K562 (cell line): ENCODE data around the gene PLEKHG3. TPM values are rescaled to one million over a fixed set of nuclear protein-coding genes. Genes with fewer than 3 reads are reported as not detected.

Experiments used
- ATAC-seq: fragments of 200-7000 bp; cut with Tn5 transposase; 3 replicates; pipeline ENCODE4 v1.9.1; 2020; ENCODE audit warnings: moderate library complexity
- BruUV-seq: library from RNA; stranded (reverse); fragments of 400-500 nt; replicated peaks from 2 replicates; lab custom pipeline; 2021; lab: Mats Ljungman, UMichigan
- CTCF ChIA-PET: fragments of 300-600 bp; formaldehyde crosslinking; extraction: SDS; loops from one replicate; lab custom pipeline; 2021; ENCODE audit warnings: low intra/inter-chr PET ratio; lab: Yijun Ruan, JAX
- POLR2A ChIA-PET: fragments of 300-600, 350-650 bp; sonication (Branson Sonifier 250); formaldehyde crosslinking; extraction: SDS; loops from one replicate; lab custom pipeline; 2021; ENCODE audit warnings: antibody characterized with exemption, inconsistent platforms; lab: Yijun Ruan, JAX
- DNase-seq, 4 experiments: peaks; one replicate each; pipeline versions ENCODE4 v3.0.0 to v3.0.0-alpha.2; 2011 to 2018; ENCODE audit warnings: low spot score in 3 of 4, mixed read lengths in 3 of 4; ENCODE audit errors: extremely low read depth in 1 of 4
- FAIRE-seq: peaks from 2 replicates; lab custom pipeline; 2011; peaks lifted over from hg19 to GRCh38; lab: Jason Lieb, UNC
- H2AFZ ChIP-seq: 2 replicates; pipeline ENCODE4 v1.6.0; 2011; ENCODE audit warnings: low read depth, low read length, control low read depth, inconsistent platforms
- H3K27ac ChIP-seq: fragments of 200-600 bp; 3 replicates; pipeline ENCODE4 v1.8.0; 2011; ENCODE audit warnings: low read depth, mild to moderate bottlenecking, control low read depth, inconsistent platforms, low read length, moderate library complexity, mixed read lengths; ENCODE audit errors: extremely low read depth
- H3K27me3 ChIP-seq, 2 experiments: fragments of 300-600 bp in 1 of 2; 2 replicates in 1 of 2; 3 replicates in 1 of 2; pipeline versions ENCODE4 v1.6.0 to v1.8.0; 2011; ENCODE audit warnings: inconsistent platforms in 2 of 2, low read length in 2 of 2, mild to moderate bottlenecking in 1 of 2, mixed read lengths in 1 of 2, moderate library complexity in 1 of 2; ENCODE audit not compliant: control insufficient read depth in 2 of 2, insufficient read depth in 2 of 2
- H3K36me3 ChIP-seq: fragments of 300-600 bp; 3 replicates; pipeline ENCODE4 v1.8.0; 2011; ENCODE audit warnings: mild to moderate bottlenecking, low read length, inconsistent platforms; ENCODE audit not compliant: control insufficient read depth, insufficient read depth
- H3K4me1 ChIP-seq, 2 experiments: fragments of 200-600 bp in 1 of 2; replicated peaks in 1 of 2; 2 replicates in 1 of 2; 3 replicates in 1 of 2; pipeline versions ENCODE4 v1.5.1 to v1.8.0; 2011; ENCODE audit warnings: inconsistent platforms in 2 of 2, low read length in 2 of 2, mild to moderate bottlenecking in 1 of 2, mixed read lengths in 1 of 2, moderate library complexity in 1 of 2; ENCODE audit not compliant: control insufficient read depth in 2 of 2, insufficient read depth in 2 of 2
- H3K4me2 ChIP-seq: 2 replicates; pipeline ENCODE4 v1.6.1; 2011; ENCODE audit warnings: low read length, control low read depth, inconsistent platforms, mixed read lengths; ENCODE audit not compliant: insufficient read depth
- H3K4me3 ChIP-seq: fragments of 200-600 bp; sonication (generic), shearing (Covaris generic); 2 replicates; pipeline ENCODE4 v1.5.1; 2016; ENCODE audit warnings: control low read depth, inconsistent platforms
- H3K79me2 ChIP-seq: fragments of 200-600 bp; 3 replicates; pipeline ENCODE4 v1.8.0; 2011; ENCODE audit warnings: low read length, inconsistent platforms; ENCODE audit not compliant: control insufficient read depth, insufficient read depth
- H3K9ac ChIP-seq, 2 experiments: 2 replicates each; pipeline versions ENCODE4 v1.6.0 to v1.6.1; 2011; ENCODE audit warnings: low read depth in 2 of 2, low read length in 2 of 2, control low read depth in 1 of 2, inconsistent platforms in 1 of 2, mild to moderate bottlenecking in 1 of 2, mixed read lengths in 1 of 2; ENCODE audit not compliant: insufficient read depth in 1 of 2
- H3K9me1 ChIP-seq: one replicate; pipeline ENCODE4 v1.6.0; 2011; ENCODE audit warnings: inconsistent platforms, mild to moderate bottlenecking, low read length, moderate library complexity; ENCODE audit not compliant: control insufficient read depth, insufficient read depth
- H3K9me3 ChIP-seq: replicated peaks from 2 replicates; pipeline ENCODE4 v1.5.1; 2011; ENCODE audit warnings: low read depth, low read length, inconsistent platforms; ENCODE audit not compliant: control insufficient read depth, insufficient read depth
- H4K20me1 ChIP-seq: replicated peaks from 2 replicates; pipeline ENCODE4 v1.6.1; 2011; ENCODE audit warnings: low read length, inconsistent platforms, mixed read lengths; ENCODE audit not compliant: control insufficient read depth, insufficient read depth
- C11orf30 ChIP-seq: fragments of 450-650 bp; IDR thresholded peaks from 2 replicates; pipeline ENCODE4 v1.6.1; 2016; ENCODE audit warnings: low read depth, mild to moderate bottlenecking
- KAT2B ChIP-seq: IDR thresholded peaks from one replicate; pipeline ENCODE4 v1.6.1; 2012; ENCODE audit warnings: low read depth, mild to moderate bottlenecking, control low read depth, inconsistent platforms, low read length, moderate library complexity
- NFIC ChIP-seq: fragments of 450-650 bp; IDR thresholded peaks from 2 replicates; pipeline ENCODE4 v1.6.1; 2017; ENCODE audit warnings: mild to moderate bottlenecking, inconsistent platforms
- SRSF9 ChIP-seq: fragments of 200-400 bp; formaldehyde crosslinking; IDR thresholded peaks from 2 replicates; pipeline ENCODE4 v1.6.1; 2017; ENCODE audit warnings: low read depth, low read length, borderline replicate concordance
- TOE1 ChIP-seq, 2 experiments: fragments of 450-650 bp in 1 of 2; sonication (generic) in 1 of 2; formaldehyde crosslinking in 1 of 2; IDR thresholded peaks; 2 replicates each; pipeline versions ENCODE4 v1.7.1 to v1.8.0; 2016 to 2022; ENCODE audit warnings: borderline replicate concordance in 2 of 2, mild to moderate bottlenecking in 2 of 2, antibody characterized with exemption in 1 of 2, inconsistent platforms in 1 of 2, low read depth in 1 of 2, missing genetic modification reagents in 1 of 2, moderate library complexity in 1 of 2
- ZBTB1 ChIP-seq: sonication (generic); formaldehyde crosslinking; IDR thresholded peaks from 2 replicates; pipeline ENCODE4 v1.8.1; 2023; ENCODE audit warnings: missing genetic modification reagents, low read depth, mild to moderate bottlenecking, borderline replicate concordance
- ZNF431 ChIP-seq: sonication (generic); formaldehyde crosslinking; IDR thresholded peaks from 2 replicates; pipeline ENCODE4 v1.8.0; 2022; ENCODE audit warnings: mild to moderate bottlenecking, missing genetic modification reagents
- ZNF830 ChIP-seq: fragments of 250-450 bp; sonication (Bioruptor Pico); IDR thresholded peaks from 2 replicates; pipeline ENCODE4 v1.5.0; 2021; ENCODE audit warnings: mild to moderate bottlenecking
- WGBS: fragments of 100-300 bp; shearing (Covaris generic); methylation state at CpG from one replicate; pipeline ENCODE4 v1.1.6; 2016; ENCODE audit warnings: low coverage, mixed read lengths; ENCODE audit not compliant: insufficient coverage; ENCODE audit errors: missing lambda C conversion rate; 5-methylcytosine and 5-hydroxymethylcytosine counted together
- in situ Hi-C: fragments of 300-500 bp; cut with MboI; formaldehyde crosslinking; loops from 4 replicates; pipeline ENCODE4 v1.15.0; 2018; ENCODE audit warnings: inconsistent platforms, mixed read lengths
- intact Hi-C: fragments of 100-400 bp; cut with micrococcal nuclease; formaldehyde crosslinking; loops from 2 replicates; pipeline ENCODE4 v1.14.2; 2022
- polyA plus RNA-seq, 8 experiments: library from polyadenylated mRNA; depleted of rRNA in 4 of 8; stranded (reverse) in 5 of 8; unstranded in 3 of 8; fragments of >200 nt; fragmentation: Nextera tagmentation in 2 of 8; fragmentation: Illumina TruSeq in 1 of 8; extraction: Ambion mirVana in 2 of 8; extraction: Trizol in 1 of 8; gene quantifications; 2 replicates each; pipeline versions ENCODE4 v1.2.1 to v1.2.3, GENCODE V29; 2011 to 2014; ENCODE audit warnings: inconsistent platforms in 1 of 8, missing spikeins in 1 of 8
- total RNA-seq, 7 experiments: library from RNA; depleted of rRNA in 6 of 7; stranded (reverse); fragments of >200 nt in 6 of 7; fragmentation: Illumina TruSeq in 2 of 7; extraction: Trizol in 2 of 7; gene quantifications; 2 replicates each; pipeline versions ENCODE4 v1.2.1 to v1.2.3, GENCODE V29; 2011 to 2021; ENCODE audit warnings: low replicate concordance in 1 of 7
- TF ChIP-seq, protein P1 (sequence below): IDR thresholded peaks from 2 replicates; pipeline ENCODE4 v1.6.1; 2011; ENCODE audit not compliant: insufficient read length; ENCODE audit errors: extremely low read depth
- TF ChIP-seq, protein P2 (sequence below): sonication (generic); formaldehyde crosslinking; IDR thresholded peaks from 2 replicates; pipeline ENCODE4 v1.8.1; 2023; ENCODE audit warnings: mild to moderate bottlenecking, missing genetic modification reagents
- TF ChIP-seq, protein P3 (sequence below): sonication (generic); formaldehyde crosslinking; IDR thresholded peaks from 2 replicates; pipeline ENCODE4 v1.8.1; 2023; ENCODE audit warnings: missing genetic modification reagents, mild to moderate bottlenecking, borderline replicate concordance

The PLEKHG3 gene
- total and polyA plus RNA-seq, 9 of the 15 experiments (the other 6 are each of a cell fraction or from before 2014, with no cell fraction given): 0.04 to 0.16 TPM; not detected in 7

- TF ChIP-seq TOE1 (IDR thresholded peaks at IDR 0.05; ENCODE audit: borderline replicate concordance) (no peak), TOE1 (CRISPR knock-in tag; IDR thresholded peaks at IDR 0.05; ENCODE audit: borderline replicate concordance, low read depth) (no peak)
Observed at GRCh38 chr14:64704743-64705380, 638 bp downstream of the PLEKHG3 start (continued).

DNA sequence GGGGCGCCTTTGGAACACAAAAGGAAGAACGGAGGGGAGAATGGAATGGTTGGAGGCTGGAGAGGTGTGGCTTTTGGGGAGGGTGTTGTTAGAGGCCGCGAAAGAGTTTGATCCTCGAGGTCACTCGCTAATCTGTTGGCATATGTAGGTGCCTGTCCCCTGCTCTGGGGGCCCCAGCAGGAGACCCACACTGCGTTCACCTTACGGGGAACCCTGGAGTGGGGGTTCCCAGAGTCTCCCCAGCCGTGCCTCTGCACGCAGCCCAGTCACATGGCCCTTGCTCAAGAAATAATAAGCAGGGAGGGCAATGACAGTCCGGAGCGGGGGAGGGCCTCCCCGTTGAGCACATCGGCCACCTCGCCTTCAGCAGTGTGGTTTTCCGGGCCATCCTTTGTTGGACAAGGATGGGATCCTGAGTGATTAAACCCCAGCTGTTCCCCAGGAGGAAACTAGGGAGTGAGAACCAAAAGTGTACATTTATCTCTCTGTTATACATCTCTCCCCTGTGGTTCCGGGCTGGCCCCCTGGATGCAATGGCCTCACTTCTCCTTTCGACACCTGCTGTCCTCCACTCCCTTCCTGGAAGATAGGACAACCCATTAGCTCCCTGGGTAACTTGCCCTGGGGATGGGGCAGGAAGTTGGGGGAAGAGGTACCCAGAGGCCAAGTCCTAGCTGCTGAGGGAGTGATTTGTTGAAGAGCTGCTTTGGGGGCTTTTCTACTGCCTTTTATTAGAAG is 1.3 kb downstream of the PLEKHG3 start:
- no peak overlapping the region for H3K4me3 ChIP-seq
- H3K36me3 ChIP-seq: no peaks in the 10 kb centered on the region
- H3K9me1 ChIP-seq: no peaks in the 10 kb centered on the region
- DNase-seq (no peak), FAIRE-seq (no peak), ATAC-seq (no peak)
- H3K4me1 ChIP-seq: peaks cover 0 to 18% of the 10 kb centered on the region in 2 experiments; a peak in 2 of 5 replicates
- no TSS peak for BruUV-seq
- intact Hi-C loops: no loop called here
- H2AFZ ChIP-seq: no peak overlapping the region
- H3K9me3 ChIP-seq: no peaks in the 10 kb centered on the region
- peaks cover 32 to 73% of the 10 kb centered on the region in 2 experiments for H3K27me3 ChIP-seq
- in situ Hi-C loops: no loop called here
- ChIA-PET POLR2A (interaction anchor here (0.7 to 1.5 kb wide), 2 partner anchors 19 to 271 kb away, joined by 3 to 5 read pairs; no protein-coding TSS in a partner anchor), CTCF (no interaction called here)
- no peaks in the 10 kb centered on the region for H3K79me2 ChIP-seq
- no peak overlapping the region for H3K4me2 ChIP-seq
- no peaks in the 10 kb centered on the region for H4K20me1 ChIP-seq
- WGBS: 3% methylated on average over 18 of the region's 18 CpGs
- H3K9ac ChIP-seq: no peak overlapping the region
- no peak overlapping the region for H3K27ac ChIP-seq
- TF ChIP-seq, protein P1, sequence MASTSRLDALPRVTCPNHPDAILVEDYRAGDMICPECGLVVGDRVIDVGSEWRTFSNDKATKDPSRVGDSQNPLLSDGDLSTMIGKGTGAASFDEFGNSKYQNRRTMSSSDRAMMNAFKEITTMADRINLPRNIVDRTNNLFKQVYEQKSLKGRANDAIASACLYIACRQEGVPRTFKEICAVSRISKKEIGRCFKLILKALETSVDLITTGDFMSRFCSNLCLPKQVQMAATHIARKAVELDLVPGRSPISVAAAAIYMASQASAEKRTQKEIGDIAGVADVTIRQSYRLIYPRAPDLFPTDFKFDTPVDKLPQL: no peak
- TF ChIP-seq, protein P2, sequence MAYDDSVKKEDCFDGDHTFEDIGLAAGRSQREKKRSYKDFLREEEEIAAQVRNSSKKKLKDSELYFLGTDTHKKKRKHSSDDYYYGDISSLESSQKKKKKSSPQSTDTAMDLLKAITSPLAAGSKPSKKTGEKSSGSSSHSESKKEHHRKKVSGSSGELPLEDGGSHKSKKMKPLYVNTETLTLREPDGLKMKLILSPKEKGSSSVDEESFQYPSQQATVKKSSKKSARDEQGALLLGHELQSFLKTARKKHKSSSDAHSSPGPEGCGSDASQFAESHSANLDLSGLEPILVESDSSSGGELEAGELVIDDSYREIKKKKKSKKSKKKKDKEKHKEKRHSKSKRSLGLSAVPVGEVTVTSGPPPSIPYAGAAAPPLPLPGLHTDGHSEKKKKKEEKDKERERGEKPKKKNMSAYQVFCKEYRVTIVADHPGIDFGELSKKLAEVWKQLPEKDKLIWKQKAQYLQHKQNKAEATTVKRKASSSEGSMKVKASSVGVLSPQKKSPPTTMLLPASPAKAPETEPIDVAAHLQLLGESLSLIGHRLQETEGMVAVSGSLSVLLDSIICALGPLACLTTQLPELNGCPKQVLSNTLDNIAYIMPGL (CRISPR knock-in tag): no peak
- TF ChIP-seq SRSF9 (no peak), NFIC (no peak), ZBTB1 (CRISPR knock-in tag) (no peak), ZNF830 (CRISPR knock-in tag) (no peak), C11orf30 (no peak), ZNF431 (CRISPR knock-in tag) (no peak), KAT2B (no peak)
- TF ChIP-seq, protein P3, sequence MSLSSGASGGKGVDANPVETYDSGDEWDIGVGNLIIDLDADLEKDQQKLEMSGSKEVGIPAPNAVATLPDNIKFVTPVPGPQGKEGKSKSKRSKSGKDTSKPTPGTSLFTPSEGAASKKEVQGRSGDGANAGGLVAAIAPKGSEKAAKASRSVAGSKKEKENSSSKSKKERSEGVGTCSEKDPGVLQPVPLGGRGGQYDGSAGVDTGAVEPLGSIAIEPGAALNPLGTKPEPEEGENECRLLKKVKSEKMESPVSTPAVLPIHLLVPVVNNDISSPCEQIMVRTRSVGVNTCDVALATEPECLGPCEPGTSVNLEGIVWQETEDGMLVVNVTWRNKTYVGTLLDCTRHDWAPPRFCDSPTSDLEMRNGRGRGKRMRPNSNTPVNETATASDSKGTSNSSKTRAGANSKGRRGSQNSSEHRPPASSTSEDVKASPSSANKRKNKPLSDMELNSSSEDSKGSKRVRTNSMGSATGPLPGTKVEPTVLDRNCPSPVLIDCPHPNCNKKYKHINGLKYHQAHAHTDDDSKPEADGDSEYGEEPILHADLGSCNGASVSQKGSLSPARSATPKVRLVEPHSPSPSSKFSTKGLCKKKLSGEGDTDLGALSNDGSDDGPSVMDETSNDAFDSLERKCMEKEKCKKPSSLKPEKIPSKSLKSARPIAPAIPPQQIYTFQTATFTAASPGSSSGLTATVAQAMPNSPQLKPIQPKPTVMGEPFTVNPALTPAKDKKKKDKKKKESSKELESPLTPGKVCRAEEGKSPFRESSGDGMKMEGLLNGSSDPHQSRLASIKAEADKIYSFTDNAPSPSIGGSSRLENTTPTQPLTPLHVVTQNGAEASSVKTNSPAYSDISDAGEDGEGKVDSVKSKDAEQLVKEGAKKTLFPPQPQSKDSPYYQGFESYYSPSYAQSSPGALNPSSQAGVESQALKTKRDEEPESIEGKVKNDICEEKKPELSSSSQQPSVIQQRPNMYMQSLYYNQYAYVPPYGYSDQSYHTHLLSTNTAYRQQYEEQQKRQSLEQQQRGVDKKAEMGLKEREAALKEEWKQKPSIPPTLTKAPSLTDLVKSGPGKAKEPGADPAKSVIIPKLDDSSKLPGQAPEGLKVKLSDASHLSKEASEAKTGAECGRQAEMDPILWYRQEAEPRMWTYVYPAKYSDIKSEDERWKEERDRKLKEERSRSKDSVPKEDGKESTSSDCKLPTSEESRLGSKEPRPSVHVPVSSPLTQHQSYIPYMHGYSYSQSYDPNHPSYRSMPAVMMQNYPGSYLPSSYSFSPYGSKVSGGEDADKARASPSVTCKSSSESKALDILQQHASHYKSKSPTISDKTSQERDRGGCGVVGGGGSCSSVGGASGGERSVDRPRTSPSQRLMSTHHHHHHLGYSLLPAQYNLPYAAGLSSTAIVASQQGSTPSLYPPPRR: no peak
